ENCODE data around the gene DARS1.

- TF ChIP-seq EZH2phosphoT487 (IDR thresholded peaks at IDR 0.05; ENCODE audit: borderline replicate concordance, low read length): no peak
- TF ChIP-seq CTCF (conservative IDR thresholded peaks at IDR 0.05; ENCODE audit: low read depth, low read length): no peak
Measured at GRCh38 chr2:135954020-135954601, 31.3 kb downstream of the DARS1 start.

Data from PC-3 (cell line).